Fibroblast of skin of abdomen (primary cell): ENCODE results near the gene MMEL1.

ENCODE experiments used
- DNase-seq: peaks from one replicate; pipeline ENCODE4 v3.0.0-alpha.2; 2013

Gene MMEL1

GRCh38 chr1:2642131-2642559 is 9.3 kb upstream of the MMEL1 start:
- DNase-seq = no peak

GRCh38 chr1:2641381-2642130 is 8.7 kb upstream of the MMEL1 start:
- DNase-seq = no peak

- no peak for DNase-seq
These were observed 7.8 kb upstream of the MMEL1 start for GRCh38 chr1:2640626-2641025.

- DNase-seq = no peak
These were observed 7.0 kb upstream of the MMEL1 start for GRCh38 chr1:2639607-2640521.

GRCh38 chr1:2639203-2639602 is 6.4 kb upstream of the MMEL1 start:
- DNase-seq = no peak

- DNase-seq = no peak
These were observed 5.8 kb upstream of the MMEL1 start for GRCh38 chr1:2638466-2639115.

- no peak for DNase-seq
These were observed 4.8 kb upstream of the MMEL1 start for GRCh38 chr1:2637442-2638145.

GRCh38 chr1:2636733-2637132 is 3.9 kb upstream of the MMEL1 start:
- no peak for DNase-seq

GRCh38 chr1:2635361-2636010 is 2.7 kb upstream of the MMEL1 start:
- no peak for DNase-seq

- no peak for DNase-seq
These were observed 1.2 kb upstream of the MMEL1 start for GRCh38 chr1:2633936-2634491.

GRCh38 chr1:2633366-2633935 is 635 bp upstream of the MMEL1 start:
- no peak for DNase-seq

GRCh38 chr1:2632051-2632430 is 775 bp downstream of the MMEL1 start:
- DNase-seq = no peak

GRCh38 chr1:2631136-2632050 is 1.4 kb downstream of the MMEL1 start:
- DNase-seq = no peak

GRCh38 chr1:2630498-2631135 is 2.2 kb downstream of the MMEL1 start:
- DNase-seq = no peak

GRCh38 chr1:2629627-2630497 is 3.0 kb downstream of the MMEL1 start:
- no peak for DNase-seq

GRCh38 chr1:2628933-2629626 is 3.7 kb downstream of the MMEL1 start:
- DNase-seq = no peak

GRCh38 chr1:2628191-2628932 is 4.5 kb downstream of the MMEL1 start:
- no peak for DNase-seq
